Ammon's horn (tissue), 1 donor: ENCODE data around the gene SLC24A4.

Experiments used
- DNase-seq: peaks from one replicate; pipeline ENCODE4 v3.0.0-alpha.2; 2016; ENCODE audit warnings: low spot score

SLC24A4 gene

DNA sequence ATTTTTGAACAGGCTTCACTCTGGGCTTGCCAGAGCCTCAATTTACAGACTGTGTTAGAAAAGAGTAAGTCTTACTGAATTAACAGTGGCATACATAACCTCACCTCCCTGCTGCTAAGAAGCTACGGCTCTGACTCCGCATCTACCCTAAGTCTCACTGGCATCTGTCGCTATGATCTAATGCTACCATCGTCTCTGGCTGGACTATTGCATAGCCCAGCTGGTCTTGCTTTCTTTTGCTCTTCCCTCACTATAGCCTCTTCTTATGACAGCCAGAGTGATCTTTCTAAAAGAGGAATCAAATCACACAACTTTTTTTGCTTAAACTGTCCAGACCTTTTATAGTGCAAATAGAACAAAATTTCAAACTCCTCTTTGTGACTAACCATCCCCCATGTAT, 81.1 kb downstream of the SLC24A4 start:
- DNase-seq: no peak

DNA sequence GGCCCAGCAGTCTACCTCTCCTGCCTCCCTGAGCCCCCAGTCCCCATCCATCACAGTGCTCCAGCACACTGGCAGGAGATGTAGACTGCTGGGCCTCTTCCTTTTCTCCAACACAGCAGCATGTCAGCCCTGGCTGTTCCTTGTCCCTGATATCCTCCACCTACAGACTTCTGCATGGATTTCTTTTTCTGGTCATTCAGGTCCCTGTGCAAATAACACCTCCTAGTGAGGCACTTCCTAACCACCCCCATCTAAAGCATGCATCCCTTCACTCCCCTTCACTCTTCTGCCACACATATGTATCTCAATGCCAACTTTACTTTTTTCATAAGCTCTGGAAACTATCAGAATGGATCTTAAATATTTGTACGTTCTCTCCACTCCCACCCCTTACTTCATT, 81.5 kb downstream of the SLC24A4 start:
- no peak for DNase-seq

DNA sequence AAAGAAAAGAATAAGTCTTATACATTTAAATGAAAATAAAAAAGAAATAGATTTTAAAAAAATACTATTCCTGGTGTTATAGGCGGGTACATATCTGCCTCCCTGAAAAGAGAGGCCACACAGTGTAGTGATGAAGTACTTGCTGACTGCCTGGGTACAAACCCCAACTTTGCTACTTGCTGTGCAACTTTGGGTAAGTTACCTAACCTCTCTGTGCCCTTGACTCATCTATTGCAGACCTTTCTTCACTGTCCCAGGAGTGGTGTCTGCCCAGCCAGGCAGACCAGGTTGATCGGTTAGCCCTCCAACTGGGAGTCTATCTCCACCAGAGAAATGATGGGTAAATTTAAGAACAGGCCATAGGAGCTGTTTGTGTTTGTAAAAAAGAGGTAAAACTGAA, 82.0 kb downstream of the SLC24A4 start:
- DNase-seq: no peak

DNA sequence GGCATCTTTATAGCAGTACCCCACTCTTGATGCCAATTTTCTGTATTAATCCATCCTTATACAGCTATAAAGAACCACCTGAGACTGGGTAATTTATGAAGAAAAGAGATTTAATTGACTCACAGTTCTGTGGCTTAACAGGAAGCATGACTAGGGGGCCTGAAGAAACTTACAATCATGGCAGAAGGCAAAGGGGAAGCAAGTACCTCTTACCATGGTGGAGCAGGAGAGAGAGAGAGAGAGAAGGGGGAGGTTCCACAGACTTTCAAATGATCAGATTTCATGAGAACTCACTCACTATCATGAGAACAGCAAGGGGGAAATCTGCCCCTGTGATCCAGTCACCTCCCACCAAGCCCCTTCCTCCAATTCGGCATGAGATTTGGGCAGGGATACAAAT, 84.4 kb downstream of the SLC24A4 start:
- DNase-seq: no peak

DNA sequence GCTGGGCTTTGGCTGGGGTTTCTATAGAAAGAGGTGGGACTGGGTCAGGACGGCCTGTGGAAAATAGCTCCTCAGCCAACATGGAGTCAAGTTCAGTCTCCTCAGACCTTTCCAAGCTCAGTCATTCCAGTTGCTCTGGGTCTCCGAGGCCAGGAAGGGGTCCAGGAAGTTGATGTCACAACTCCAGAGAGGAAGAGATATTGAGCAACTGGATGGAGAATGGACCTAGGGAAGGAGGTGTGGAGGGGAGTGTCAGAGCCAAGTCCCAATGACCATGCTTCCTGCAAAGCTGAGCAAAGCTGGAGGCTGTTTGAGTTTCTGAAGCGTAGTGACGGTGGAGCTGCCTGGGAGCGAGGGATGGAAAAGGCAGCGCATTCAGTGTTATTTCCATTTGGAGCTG, 86.1 kb downstream of the SLC24A4 start:
- no peak for DNase-seq

DNA sequence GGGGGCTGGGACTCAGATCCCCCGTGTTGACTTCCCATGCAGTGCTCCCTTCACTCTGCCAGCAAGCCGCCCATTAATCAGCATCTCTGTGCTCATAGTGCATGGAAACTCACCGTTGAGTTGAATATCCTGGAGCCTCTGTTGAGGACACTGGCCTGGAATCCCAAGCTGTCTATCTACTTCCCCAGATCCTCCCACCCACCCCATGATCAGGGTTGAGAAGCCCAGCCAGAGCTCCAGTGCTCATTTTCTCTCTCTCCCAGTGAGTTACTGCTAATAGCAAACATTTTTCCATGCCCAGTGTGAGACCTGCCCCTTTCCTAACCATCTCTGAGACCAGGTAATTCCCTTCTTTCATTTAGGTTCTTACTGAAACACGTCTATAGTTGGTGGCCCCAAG, 88.2 kb downstream of the SLC24A4 start:
- DNase-seq: no peak

DNA sequence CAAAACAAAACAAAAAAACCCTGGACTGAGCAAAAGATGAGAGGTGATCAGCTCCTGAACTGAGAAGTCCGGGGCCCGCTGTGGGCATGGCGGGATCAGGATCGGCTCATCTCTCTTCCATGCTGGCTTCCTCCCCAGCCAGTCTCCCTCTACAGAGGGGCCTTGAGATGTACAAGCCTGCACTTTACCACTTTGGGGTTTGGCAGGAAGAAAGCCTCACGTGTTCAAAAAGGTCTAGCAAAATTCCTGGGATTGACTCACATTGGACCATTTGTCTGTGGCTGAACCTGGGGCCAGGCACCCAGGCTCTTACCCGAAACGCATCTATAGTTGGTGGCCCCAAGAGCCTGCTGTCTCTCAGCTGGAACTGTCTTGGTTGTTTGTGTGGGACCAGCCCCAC, 89.0 kb downstream of the SLC24A4 start:
- DNase-seq: no peak

DNA sequence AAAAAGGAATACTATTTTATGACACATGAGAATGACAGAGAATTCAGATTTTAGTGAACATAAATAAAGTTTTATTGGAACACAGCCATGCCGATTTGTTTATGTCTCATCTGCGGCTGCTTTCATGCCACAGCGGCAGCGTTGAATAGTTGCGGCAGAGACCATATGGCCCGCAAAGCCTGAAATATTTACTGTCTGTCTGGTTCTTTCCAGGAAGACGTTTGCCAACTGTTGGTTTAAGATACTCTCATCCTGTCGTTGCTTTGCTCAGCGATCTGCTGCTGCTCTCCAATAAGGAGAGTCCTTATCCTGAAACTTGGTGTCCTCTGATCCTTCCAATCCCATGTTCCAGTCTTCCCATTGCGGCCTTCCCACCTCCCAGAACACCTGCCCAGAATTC, 89.9 kb downstream of the SLC24A4 start:
- no peak for DNase-seq

DNA sequence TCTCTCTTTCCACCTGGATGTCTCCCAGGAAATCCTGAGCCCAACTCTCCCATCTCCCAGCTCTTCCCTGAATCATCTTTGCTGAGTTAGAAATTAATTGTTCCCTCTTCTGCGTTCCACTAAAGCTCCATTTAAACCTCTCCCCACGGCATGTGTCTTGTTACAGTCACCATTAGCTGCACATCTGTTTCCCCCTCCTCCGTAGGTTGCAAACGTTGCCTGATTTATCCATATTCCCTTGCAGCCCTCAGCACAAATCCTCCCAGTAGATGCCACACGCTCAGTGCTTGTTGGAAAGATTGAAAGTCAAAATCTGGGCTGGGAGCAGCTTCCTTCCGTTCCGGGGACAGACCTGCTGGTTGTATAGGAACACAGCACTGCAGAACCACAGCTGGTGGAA, 90.4 kb downstream of the SLC24A4 start:
- DNase-seq: peak; percentile 27

DNA sequence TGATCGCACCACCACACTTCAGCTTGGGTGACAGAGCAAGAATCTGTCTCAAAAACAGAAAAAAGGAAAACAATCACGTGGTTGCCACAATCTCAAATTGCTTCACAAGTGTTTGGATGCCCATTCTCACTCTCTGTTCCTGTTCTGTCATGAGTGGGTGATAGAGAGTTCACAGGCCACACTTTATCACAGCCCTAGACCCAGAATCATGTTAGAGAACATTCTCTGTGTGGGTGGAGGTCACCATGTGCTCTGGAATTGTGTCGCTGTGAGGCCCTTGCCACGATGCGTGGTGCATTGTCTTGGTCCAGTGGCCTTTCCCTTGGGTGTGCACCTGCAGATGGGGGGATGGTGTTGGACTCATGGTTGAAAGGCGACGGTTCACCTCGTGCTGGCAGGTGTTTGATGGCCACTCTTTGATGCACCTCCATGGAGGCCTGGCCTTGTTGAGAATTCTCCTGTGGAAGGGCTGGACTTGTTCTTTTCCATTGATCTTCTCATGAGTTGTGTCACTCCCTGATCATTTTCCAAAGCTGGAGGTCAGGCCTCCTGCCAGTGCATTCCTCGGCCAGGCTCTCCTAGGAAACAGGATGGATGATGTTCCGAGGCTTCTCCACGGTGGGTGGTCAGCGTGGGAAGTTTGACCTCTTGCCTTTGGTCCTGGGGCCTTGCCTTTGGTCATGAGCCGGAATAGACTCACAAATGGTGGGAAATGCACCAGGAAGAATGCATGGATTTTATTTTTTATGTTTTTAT, 91.9 kb downstream of the SLC24A4 start:
- peak; percentile 25 for DNase-seq

DNA sequence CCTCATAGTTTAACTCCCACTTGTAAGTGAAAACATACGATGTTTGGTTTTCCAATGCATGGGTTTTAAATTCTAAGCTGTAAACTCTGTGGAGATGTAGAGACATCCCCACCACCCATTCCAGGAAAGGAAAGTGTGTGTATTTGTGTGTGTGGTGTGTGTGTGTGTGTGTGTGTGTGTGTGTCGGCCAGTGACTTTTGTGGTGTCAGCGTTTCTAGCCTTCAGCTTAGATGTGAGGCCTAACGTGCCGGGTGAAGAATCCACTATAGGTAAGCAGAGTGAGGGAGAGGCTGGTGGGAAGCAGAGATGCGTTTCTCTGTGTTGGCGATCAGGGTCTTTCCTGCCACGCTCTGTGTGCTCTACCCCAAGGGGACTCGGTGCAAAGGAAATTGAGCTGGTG, 93.0 kb downstream of the SLC24A4 start:
- no peak for DNase-seq

DNA sequence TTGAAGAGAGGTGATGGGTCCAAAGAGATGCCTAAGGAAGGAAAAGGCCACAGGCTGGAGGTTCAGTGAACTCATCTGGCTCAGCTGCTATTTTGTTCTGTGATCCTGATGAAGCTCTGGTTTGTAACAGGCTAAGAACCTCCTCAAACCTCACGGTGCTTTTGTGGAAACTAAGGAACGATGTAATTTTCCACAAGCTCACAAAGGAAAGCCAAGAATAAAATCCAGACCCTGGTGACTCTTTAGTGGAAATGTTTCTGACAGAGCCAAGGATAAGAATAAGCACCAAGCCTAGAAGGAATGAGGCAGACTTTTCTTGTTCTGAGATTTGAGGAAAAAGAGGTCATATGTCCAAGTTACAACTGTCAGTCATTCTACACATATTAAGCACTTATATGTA, 93.6 kb downstream of the SLC24A4 start:
- DNase-seq: no peak

DNA sequence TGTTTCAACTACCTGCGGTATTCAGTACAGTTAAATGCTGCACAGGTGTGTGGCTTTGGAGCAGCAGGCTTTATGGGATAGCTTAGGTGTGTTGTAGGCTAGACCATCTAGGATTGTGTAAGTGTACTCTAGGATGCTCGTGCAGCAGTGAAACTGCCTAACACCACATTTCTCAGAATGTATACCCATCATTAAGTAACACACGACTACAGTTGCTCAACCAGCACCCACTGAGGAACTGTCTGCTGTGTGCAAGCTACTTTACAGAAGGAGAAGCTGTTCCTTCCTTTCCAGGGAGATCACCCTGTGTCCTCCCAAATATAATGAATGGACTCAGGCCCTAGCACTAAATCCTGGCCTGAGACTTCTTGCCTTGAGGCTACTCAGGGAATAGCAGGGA, 94.8 kb downstream of the SLC24A4 start:
- DNase-seq: peak; percentile 54

DNA sequence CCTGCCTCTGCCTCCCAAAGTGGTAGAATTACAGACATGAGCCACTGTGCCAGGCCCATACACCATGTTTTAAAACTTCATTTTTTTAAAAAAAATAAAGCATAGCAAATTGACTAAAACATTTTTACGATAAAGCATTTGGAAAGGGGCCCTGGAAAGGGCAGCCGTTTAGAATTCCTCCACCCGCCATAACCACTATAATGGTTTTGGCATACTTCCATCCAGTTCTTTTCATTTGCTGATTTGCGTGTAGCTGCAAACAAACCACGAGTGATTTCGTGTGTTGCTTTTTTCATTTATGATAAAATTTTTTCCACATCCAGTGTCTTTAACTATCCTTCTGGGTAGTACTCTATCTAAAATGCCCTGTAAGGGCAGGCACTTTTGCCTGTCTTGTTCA, 98.8 kb downstream of the SLC24A4 start:
- no peak for DNase-seq

DNA sequence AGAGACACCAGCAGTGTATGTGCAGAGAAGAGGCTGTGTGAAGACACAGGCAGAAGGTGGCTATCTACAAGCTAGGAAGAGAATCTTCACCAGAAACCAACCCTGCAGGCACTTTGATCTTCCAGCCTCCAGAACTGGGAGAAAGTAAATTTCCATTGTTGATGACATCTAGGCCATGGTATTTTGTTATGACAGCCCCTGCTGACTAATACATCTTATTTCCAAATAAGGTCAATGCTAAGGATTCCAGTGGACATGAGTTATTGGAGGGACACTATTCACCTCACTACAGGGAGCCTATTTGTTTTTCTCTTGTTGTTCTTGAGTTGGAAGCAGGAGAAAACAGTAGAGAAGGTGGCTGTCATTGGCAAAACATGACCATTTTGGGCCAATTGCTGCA, 102.1 kb downstream of the SLC24A4 start:
- DNase-seq: no peak

DNA sequence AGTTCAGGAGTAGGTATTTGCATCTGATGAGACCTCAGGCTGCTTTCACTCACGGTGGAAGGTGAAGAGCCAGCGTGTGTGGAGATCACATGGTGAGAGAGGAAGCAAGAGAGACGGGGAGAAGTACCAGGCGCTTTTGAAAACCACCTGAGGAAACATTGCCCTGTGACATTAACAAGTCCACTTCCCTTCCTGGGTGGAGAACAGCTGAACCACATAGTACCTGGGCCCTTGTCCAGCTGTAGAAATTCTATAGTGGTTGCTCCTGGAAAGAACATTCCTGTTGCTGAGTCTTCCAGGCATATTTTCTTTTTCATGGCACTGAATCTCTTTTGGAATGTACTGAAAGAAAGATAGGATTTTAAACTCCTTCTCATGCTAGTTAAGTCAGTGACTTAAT, 103.3 kb downstream of the SLC24A4 start:
- no peak for DNase-seq

DNA sequence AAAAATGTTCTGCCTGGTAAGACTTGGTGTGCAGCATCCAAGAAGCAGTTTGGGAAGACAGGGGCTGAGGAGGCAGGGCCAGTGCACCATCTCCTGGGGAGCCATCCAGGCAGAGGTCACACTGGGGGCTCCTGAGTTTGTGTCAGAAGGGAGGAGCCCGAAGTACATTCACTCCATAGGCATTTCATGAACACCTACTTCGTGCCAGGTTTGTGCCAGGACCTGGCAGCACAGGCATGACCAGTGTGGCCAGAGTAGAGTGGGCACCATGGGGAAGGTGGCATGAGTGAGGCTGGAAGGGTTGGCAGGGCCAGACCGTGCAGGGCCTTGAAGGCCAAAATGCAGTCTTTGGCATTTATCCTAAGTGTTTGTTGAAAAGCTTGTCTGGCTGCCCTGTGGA, 104.1 kb downstream of the SLC24A4 start:
- no peak for DNase-seq

DNA sequence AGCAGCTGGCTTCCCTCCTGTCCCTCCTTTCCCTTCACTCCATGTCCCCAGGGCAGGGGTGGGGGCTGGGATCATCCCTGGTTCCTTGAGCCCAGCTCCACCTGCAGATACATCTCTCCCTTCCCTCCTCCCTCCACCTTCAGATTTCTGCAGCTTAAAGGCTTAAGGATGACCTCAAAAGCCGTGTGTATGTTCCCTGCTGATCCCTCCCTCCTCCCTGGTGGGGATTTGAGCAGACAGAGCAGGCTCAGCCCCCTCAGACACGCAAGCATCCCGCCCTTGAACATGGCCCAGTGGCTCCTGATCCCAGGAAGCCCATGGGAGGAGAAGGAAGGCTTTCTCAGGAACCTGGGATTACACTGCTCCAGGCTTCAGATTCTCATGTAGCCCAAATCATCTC, 107.7 kb downstream of the SLC24A4 start:
- no peak for DNase-seq

DNA sequence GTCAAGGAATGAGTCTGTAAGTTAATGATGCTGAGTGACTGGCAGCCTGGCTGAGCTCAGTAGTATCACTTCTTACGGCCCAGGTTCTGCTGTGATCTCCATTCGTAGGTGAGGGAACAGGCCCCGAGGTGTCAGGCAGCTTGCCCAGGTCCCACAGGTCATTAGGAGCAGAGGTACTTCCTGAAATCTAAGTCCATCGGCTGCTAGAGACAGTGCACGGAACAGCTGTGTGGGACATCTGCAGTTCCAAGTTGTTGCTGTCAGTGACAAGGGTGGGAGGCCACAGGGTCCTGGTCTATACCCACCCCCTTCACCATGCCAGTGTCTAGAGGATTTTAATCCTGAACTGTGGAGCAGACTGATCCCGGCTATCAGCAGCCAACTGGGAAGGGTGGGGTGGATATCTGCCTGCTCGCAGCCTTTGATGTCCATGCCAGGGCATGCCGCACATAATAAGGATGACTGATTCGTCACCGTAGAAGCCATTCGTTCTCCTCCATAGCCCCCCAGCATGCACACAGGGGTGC, 108.3 kb downstream of the SLC24A4 start:
- DNase-seq: no peak

DNA sequence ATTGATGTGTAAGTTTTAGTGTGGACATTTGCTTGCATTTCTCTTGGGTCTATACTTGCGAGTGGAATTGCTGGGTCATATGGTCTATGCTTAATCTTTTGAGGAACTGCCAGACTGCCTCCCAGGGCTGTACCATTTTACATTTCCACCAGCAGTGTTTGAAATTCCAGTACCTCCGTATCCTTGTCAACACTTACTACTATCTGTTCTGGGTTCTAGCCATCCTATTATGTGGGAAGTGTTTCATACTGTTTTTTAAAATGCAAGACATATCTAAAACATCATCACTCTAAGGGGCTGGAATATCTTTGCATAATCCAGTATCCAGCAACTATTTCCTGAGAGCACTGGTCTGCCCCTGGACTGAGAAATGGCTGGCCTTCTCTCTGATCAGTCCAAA, 110.4 kb downstream of the SLC24A4 start:
- DNase-seq: no peak

DNA sequence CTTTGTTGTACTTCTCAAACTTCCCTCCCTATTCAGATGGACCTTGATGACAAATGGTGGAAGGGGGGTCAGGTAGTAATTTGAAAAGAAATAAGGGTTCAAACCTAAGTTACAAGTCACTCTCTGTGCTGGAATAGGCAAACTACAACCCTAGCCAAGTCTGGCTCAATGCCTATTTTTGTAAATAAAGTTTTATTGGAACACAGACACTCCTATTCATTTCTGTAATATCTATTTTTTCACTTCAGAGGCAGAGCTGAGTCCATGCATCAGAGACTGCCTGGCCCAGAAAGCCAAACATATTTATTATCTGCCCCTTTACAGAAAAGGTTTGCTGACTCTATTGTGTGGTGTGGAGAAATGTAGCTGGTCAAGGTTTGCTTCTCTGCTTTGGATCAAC, 112.2 kb downstream of the SLC24A4 start:
- no peak for DNase-seq

DNA sequence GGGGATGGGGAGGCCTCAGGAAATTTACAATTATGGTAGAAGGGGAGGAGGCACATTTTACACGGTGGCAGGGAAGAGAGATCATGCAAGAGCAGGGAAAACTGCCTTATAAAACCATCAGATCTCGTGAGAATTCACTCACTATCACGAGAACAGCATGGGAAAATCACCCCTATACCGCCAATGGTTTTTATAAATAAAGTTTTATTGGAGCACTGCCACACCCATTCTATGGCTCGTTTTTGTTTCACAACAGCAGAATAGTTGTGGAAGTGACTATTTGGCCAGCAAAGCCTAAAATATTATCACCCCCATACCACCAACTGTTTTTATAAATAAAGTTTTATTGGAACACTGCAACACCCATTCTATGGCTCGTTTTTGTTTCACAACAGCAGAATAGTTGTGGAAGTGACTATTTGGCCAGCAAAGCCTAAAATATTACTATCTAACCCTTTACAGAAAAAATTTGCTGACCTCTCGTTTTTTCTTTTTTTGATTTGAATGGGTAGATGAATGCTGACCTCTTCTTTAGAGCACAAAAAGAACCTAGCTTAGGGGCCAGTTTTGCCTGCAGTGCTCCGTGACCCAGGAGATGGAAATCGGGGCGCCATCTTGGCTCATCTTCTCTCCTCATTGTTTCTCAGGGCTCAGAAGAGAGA, 113.3 kb downstream of the SLC24A4 start:
- no peak for DNase-seq

DNA sequence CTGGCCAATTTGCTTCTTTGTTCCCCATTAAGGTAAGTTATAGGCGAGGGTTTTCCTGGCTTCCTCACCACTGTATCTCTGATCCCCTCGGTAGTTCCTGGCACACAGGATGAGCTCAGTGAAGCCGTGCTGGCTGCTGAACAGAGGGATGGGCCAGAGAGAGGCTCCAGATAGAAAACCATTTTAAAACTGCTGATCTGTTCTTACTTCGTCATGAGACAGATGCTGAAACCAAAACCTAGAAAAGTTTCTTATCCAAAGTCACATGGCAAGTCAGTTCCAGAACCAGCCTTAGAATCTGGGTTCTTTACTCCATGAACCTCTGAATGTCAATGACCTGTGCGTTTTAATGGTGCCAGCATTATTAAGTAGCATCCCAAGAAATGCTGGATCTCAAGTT, 114.3 kb downstream of the SLC24A4 start:
- DNase-seq: no peak
